HEK293 (cell line): ENCODE measurements around the gene ADAM19.

ENCODE experiments used
- TRIM28 ChIP-seq: IDR thresholded peaks from 2 replicates; pipeline ENCODE4 v1.6.1; 2011; ENCODE audit warnings: low read length, control low read depth, borderline replicate concordance
- ZNF121 ChIP-seq: fragments of 450-650 bp; formaldehyde crosslinking; IDR thresholded peaks from 2 replicates; pipeline ENCODE4 v1.5.1; 2016; ENCODE audit warnings: missing biosample characterization, missing genetic modification characterization
- ZNF2 ChIP-seq: fragments of 450-650 bp; formaldehyde crosslinking; IDR thresholded peaks from 2 replicates; pipeline ENCODE4 v1.5.1; 2016; ENCODE audit warnings: missing biosample characterization, missing genetic modification characterization
- ZNF211 ChIP-seq: fragments of 450-650 bp; formaldehyde crosslinking; IDR thresholded peaks from 2 replicates; pipeline ENCODE4 v1.5.1; 2016; ENCODE audit warnings: low read depth, missing biosample characterization, missing genetic modification characterization
- ZNF391 ChIP-seq: fragments of 450-650 bp; formaldehyde crosslinking; IDR thresholded peaks from 2 replicates; pipeline ENCODE4 v1.5.1; 2016; ENCODE audit warnings: low read depth, missing biosample characterization, missing genetic modification characterization, borderline replicate concordance
- ZNF501 ChIP-seq: fragments of 450-650 bp; formaldehyde crosslinking; IDR thresholded peaks from 2 replicates; pipeline ENCODE4 v1.5.1; 2016; ENCODE audit warnings: missing biosample characterization, missing genetic modification characterization
- ZNF558 ChIP-seq: fragments of 450-650 bp; formaldehyde crosslinking; IDR thresholded peaks from 2 replicates; pipeline ENCODE4 v1.5.1; 2016; ENCODE audit warnings: missing biosample characterization, missing genetic modification characterization
- ZNF639 ChIP-seq: fragments of 450-650 bp; formaldehyde crosslinking; IDR thresholded peaks from 2 replicates; pipeline ENCODE4 v1.5.1; 2016; ENCODE audit warnings: missing biosample characterization, missing genetic modification characterization
- ZNF777 ChIP-seq: fragments of 450-650 bp; formaldehyde crosslinking; IDR thresholded peaks from 2 replicates; pipeline ENCODE4 v1.5.1; 2017; ENCODE audit warnings: missing biosample characterization, missing genetic modification characterization, borderline replicate concordance
- TF ChIP-seq, protein P1 (sequence below): fragments of 450-650 bp; formaldehyde crosslinking; IDR thresholded peaks from 2 replicates; pipeline ENCODE4 v1.5.1; 2016; ENCODE audit warnings: missing biosample characterization, missing genetic modification characterization
- TF ChIP-seq, protein P2 (sequence below): fragments of 450-650 bp; formaldehyde crosslinking; IDR thresholded peaks from 2 replicates; pipeline ENCODE4 v1.5.1; 2016; ENCODE audit warnings: missing biosample characterization, missing genetic modification characterization
- TF ChIP-seq, protein P3 (sequence below): fragments of 450-650 bp; formaldehyde crosslinking; IDR thresholded peaks from 2 replicates; pipeline ENCODE4 v1.5.1; 2017; ENCODE audit warnings: missing biosample characterization, missing genetic modification characterization

GRCh38 chr5:157497875-157498611 is 77.5 kb downstream of the ADAM19 start:
- TF ChIP-seq ZNF639 (tag by site-specific recombination) (no peak), ZNF211 (tag by site-specific recombination) (no peak), ZNF2 (tag by site-specific recombination) (no peak), ZNF121 (tag by site-specific recombination) (no peak), ZNF777 (tag by site-specific recombination) (no peak), TRIM28 (no peak), ZNF501 (tag by site-specific recombination) (no peak), ZNF391 (tag by site-specific recombination) (no peak), ZNF558 (tag by site-specific recombination) (no peak)
- TF ChIP-seq, protein P1, sequence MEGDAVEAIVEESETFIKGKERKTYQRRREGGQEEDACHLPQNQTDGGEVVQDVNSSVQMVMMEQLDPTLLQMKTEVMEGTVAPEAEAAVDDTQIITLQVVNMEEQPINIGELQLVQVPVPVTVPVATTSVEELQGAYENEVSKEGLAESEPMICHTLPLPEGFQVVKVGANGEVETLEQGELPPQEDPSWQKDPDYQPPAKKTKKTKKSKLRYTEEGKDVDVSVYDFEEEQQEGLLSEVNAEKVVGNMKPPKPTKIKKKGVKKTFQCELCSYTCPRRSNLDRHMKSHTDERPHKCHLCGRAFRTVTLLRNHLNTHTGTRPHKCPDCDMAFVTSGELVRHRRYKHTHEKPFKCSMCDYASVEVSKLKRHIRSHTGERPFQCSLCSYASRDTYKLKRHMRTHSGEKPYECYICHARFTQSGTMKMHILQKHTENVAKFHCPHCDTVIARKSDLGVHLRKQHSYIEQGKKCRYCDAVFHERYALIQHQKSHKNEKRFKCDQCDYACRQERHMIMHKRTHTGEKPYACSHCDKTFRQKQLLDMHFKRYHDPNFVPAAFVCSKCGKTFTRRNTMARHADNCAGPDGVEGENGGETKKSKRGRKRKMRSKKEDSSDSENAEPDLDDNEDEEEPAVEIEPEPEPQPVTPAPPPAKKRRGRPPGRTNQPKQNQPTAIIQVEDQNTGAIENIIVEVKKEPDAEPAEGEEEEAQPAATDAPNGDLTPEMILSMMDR (tag by site-specific recombination), result no peak
- TF ChIP-seq, protein P2, sequence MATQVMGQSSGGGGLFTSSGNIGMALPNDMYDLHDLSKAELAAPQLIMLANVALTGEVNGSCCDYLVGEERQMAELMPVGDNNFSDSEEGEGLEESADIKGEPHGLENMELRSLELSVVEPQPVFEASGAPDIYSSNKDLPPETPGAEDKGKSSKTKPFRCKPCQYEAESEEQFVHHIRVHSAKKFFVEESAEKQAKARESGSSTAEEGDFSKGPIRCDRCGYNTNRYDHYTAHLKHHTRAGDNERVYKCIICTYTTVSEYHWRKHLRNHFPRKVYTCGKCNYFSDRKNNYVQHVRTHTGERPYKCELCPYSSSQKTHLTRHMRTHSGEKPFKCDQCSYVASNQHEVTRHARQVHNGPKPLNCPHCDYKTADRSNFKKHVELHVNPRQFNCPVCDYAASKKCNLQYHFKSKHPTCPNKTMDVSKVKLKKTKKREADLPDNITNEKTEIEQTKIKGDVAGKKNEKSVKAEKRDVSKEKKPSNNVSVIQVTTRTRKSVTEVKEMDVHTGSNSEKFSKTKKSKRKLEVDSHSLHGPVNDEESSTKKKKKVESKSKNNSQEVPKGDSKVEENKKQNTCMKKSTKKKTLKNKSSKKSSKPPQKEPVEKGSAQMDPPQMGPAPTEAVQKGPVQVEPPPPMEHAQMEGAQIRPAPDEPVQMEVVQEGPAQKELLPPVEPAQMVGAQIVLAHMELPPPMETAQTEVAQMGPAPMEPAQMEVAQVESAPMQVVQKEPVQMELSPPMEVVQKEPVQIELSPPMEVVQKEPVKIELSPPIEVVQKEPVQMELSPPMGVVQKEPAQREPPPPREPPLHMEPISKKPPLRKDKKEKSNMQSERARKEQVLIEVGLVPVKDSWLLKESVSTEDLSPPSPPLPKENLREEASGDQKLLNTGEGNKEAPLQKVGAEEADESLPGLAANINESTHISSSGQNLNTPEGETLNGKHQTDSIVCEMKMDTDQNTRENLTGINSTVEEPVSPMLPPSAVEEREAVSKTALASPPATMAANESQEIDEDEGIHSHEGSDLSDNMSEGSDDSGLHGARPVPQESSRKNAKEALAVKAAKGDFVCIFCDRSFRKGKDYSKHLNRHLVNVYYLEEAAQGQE, result no peak
- TF ChIP-seq, protein P3, sequence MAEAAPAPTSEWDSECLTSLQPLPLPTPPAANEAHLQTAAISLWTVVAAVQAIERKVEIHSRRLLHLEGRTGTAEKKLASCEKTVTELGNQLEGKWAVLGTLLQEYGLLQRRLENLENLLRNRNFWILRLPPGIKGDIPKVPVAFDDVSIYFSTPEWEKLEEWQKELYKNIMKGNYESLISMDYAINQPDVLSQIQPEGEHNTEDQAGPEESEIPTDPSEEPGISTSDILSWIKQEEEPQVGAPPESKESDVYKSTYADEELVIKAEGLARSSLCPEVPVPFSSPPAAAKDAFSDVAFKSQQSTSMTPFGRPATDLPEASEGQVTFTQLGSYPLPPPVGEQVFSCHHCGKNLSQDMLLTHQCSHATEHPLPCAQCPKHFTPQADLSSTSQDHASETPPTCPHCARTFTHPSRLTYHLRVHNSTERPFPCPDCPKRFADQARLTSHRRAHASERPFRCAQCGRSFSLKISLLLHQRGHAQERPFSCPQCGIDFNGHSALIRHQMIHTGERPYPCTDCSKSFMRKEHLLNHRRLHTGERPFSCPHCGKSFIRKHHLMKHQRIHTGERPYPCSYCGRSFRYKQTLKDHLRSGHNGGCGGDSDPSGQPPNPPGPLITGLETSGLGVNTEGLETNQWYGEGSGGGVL, result no peak
